Stimulated activated CD8-positive, alpha-beta memory T cell treated with anti-CD3 and anti-CD28 coated beads, Interleukin-4, amount 100 ng/mL, for 24 hours (primary cell): ENCODE results near the gene GTF2A1.
"Not testable (repeated sequence)": the region's sequence is repeated elsewhere in the genome, so short reads cannot be mapped to it uniquely, and the experiment has no call there.

ENCODE experiments used
- DNase-seq: peaks from one replicate; pipeline ENCODE4 v3.0.0-alpha.2; 2020; ENCODE audit warnings: low read depth

The GTF2A1 gene

DNA sequence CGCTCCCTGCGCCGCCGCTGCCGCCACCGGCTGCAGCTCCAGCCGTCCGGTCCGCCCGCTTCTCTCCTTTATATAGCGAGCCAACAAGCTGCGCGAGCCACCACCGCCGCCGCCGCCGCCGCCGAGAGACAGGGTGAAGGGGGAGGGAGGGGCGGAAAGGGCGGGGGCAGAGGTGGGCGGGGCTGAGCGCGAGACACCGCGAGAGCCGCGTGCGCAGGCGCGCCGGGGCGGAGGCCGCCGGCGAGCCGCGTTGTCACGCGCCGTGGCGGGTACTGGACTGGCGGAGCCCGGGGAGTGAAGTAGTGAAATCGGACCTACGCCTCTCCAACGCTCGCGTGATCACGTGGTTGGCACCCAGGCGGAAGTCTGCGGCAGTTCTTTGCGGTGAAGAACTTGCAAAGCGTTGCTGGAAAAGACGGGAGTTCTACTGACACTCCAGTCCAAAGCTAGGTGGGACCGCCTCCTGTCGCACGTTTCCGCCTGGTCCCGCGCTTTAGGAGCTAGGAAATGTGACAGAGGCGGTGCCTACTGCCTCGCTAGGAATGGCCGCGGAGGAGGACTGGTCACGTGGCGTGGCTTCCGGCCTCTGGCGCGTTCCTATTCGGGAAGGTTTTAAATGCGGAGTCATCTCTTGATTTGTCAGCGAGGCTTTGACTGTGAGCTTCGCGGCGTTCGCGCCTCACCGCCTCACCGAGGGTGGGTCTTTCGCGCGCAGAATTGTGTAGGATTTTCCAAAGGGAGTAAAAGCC is at the start of gene GTF2A1:
TSS of gene GTF2A1 (minus strand) at position 130 of the 749 bp plus-strand sequence. CDS start 441 bp downstream, outside the sequence.
- peak; percentile 87 for DNase-seq

DNA sequence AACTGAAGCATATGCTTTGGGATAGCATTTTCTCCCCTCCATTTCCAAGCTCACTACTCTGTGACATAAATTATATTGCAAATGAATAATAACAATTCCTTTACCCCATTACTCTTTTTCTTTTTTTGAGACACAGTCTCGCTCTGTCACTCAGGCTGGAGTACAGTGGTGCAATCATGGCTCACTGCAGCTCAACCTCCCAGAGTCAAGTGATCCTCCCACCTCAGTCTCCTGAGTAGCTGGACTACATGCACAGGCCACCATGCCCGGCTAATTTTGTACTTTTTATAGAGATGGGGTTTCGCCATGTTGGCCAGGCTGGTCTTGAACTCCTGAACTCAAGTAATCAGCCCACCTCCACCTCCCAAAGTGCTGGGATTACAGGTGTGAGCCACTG is 49.2 kb upstream of the GTF2A1 start:
- no peak for DNase-seq

DNA sequence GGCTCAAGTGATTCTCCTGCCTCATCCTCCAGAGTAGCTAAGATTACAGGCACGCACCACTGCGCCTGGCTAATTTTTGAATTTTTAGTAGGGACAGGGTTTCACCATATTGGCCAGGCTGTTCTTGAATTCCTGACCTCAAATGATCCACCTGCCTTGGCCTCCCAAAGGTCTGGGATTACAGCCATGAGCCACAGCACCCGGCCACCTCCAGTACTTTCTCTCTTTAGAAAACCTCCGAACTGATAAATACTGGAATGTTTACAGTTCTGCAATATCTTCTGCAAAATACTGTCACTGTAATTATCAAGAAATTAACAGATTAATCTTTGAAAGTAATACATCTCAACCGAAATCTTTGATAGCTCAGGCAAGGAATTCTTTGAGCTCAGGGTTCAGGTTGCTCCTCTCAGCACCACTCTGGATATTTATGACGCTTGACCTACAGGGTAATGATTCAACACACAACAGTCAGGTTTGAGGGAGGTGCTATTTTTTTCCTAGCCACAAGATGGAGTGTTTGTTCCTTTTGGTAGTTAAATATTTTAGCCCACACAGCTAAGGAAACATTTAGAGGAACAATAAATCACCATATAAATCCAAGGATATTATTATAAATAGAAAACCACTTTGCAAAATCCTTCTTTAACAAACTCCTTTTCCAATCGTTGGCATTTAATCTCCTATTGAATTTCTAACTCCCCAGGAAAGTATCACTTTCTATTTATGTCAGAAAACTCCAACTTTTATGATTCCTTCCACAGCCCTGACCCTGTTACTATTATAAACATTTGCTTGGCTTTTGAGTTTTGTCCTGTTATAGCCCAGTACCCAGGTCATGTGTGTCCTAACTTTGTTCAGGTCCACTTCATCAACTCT is 48.6 kb upstream of the GTF2A1 start:
- DNase-seq = no peak

DNA sequence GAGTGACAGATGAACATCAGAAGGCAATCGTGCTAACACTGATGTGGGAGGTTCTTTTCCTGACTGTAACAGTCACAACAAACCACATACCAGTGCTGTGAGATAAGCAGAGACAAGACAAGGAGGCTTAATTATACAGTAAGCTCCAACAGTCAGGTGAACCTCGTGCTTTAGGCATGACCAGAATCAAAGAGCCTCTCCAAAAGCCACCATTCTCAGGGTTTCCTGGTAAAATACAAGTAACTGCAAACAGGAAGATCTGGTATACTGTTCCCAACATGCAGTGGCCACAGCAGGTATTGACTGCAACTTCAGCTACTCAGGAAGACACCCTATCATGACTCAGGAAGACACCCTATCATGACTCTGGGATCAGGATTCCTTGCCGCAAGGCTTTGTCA is 47.3 kb upstream of the GTF2A1 start:
- DNase-seq = no peak

DNA sequence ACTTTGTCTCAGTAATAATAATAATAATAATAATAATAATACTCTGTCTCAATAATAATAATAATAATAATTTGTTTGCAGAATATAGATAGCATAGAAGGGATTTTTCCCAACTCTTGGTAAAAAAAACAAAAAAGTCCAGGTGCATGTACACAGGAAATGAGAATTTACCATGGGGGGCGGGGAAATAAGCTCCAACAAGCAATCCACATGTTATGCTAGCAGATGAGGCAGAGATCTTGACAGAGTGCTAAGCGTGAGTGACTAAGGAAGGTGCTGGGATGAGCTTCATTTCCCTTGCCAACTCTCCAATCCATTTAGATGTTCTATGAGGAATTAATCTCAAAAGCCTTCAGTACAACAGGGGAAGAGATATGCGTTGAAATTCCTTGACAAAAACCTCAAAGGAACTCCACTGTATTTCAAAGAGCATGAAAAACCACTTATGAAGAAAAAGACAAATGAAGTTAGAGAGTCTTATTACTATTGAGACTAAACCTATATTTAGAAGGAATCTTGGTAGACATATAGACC is 44.9 kb upstream of the GTF2A1 start:
- no peak for DNase-seq

DNA sequence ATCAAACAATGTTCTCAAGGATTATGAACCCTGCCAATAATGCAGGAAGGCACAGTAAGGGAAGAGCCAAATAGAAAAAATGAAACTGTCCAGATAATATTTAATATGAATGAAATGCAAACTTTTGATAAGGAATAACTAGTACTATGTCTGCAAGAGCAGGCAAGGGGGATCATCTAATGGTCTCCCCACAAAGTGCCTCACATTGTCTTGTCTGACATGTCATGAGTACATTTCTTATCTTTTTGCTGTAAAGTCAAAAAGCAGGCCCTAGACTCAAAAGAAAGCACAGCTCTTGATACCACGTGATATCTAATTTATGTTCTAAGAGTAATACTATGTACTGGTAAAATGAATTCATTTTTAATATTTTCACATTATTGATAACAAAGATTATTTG is 43.9 kb upstream of the GTF2A1 start:
- DNase-seq = no peak

DNA sequence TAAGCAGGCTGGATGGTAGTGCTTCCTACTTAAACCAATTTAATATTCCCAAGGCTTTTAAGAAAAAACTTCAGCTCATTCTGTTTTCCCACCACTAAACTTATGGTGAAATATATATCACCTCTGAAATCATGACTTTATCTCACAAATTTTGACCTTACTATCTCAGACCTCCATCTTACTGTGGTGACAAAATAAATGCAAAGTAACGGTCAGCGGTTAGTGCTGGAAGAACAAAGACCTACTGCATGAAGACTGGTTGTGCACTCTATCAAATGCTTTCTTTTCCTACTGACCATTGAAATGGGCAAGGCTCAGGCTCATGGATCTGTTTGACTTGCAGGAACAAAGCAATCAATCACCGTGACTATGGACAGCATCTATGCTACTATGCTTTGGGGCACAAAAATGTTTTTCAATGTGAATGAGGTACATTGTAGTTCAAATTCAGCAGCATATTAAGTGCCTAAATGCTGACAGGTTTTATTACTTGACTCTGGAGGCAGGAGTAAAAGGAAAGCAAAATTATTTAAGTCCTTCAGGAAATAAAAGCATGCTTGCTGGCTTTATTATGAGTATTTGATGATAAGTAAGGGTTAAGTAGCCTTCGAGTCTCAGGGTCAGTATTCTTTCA is 43.1 kb upstream of the GTF2A1 start:
- no peak for DNase-seq

DNA sequence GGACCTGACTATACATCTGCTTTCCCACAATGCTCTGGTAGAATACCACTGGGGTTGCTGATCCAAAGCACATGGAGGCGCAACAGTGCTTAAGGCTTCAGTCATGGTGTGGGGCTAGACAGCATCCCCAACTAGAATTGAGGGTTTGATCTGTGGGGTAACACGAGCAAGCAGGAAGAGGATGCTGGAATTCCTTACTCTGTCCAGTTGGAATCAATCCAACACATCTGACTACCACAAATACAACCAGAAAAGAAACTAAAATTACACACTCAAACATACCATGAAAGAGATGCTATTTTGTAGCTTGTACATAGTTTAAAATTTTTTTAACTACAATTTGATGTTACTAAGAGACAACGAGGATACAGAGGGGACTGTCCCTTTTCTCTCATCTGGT is 40.4 kb upstream of the GTF2A1 start:
- DNase-seq = no peak

DNA sequence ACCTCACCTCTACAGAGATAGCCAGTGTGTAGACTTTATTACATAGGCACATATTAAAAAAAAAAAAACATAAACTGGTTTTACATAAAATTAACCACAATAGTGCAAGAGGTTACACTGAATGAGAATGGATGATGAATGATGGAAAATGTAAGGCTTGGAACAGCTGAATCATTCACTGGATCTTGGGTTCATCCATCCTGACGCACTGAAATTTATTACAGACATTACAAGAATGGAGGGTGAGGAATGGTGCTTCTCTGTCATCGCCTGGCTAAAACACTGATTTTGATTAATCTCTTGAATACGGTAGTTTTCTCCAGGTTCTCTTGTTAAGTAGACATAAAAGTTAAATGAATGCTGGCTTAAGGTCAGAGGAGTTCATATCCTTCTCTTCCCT is 40.0 kb upstream of the GTF2A1 start:
- no peak for DNase-seq

DNA sequence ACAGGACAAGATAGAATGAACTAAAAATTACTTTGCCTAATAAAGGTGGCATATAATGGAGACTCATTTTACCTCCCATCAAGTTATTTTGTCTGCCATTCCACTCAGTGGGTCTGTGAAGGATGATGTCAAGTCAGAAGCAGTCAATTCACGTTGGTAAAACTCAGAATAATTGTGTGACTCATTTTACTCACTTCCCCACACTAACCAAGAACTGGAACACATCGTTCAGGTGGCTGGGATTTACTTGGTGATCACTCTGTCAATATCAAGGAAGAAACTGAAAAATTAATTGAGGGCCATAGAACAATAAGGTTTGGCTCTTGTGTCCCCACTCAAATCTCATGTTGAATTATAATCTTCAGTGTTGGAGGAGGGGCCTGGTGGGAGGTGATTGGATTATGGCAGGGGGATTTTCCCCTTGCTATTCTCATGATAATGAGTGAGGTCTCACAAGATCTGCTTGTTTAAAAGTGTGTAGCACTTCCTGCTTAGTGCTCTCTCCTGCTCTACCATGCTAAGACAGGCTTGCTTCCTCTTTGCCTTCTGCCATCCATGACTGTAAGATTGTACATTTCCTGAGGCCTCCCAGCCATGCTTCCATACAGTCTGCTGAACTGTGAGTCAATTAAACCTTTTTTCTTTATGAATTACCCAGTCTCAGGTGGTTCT is 35.7 kb upstream of the GTF2A1 start:
- no peak for DNase-seq

DNA sequence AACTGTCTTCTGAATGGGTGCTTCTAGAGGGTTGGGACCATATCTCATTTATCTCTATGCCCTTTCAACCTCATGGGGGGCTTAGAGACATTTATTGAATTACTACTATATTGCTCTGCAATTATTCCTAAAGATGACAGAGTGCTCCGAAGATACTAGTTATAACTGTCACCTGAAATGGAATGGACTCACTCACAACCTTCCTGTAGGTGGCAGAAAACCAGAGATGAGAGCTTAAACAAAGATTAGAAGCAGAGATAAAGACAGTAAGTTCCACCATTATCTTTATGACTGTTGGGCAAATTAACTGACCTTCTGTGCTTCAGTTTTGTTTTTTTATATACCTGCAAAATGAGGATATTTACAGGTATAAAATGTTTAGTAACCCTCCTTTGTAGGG is 31.5 kb upstream of the GTF2A1 start:
- no peak for DNase-seq

DNA sequence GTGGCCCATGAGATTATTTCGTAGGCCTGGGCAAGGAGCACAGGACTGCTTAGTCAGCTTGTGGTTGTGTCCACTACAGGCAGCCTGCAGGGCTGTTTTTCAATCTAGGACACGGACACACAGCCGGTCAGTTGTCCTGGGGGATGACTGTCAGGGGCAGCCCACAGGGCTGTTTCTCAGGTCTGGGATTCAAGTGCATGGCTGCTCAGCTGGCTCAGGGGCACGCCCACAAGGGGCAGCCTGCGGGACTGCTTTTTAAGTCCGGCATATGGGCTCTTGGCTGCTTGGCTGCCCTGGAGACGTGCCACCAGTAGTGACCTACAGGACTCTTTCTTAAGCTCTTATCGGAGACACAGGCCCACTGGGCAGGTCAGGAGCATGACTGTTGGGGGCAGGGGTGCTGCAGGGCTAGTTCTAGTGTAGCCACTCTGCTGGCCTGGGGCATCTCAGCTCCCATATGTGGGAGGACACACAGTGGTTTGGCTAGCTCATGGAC is 26.6 kb upstream of the GTF2A1 start:
- DNase-seq = no peak

DNA sequence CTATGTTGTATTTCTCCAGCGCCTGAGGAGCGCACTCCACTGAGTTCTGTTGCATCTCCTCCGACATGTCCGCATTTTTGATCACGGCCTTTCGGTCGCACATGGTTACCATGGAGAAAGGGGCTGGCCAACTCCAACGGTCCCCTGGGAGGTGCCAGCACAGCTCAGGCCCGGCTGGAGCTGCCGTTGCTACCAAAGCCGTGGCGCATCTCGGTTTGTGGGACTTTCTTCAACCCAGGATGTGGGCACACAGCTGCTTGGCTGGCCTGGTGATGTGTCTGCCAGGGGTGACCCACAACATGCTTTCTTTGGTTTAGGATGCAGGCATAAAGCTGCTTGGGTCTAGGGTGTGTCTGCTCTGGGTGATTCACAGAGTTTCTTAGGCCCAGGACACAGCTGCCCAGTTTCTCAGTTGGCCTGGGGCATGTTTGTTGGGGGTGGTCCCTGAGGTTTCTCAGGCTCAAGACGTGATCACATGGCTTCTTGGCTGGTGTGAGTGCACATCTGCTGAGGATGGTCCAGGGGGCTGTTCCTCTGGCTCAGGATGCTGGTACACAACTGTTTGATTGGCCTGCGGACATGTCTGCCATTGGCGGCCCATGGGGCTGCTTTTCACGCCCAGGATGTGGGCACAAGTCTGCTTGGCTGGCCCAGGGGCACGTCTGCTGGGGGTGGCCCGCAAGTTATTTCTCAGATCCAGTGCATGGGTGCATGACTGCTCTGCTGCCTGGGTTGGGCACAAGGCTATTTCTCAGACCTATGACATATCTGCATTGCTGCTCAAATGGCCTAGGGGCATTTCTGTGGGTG is 25.9 kb upstream of the GTF2A1 start:
- no peak for DNase-seq

DNA sequence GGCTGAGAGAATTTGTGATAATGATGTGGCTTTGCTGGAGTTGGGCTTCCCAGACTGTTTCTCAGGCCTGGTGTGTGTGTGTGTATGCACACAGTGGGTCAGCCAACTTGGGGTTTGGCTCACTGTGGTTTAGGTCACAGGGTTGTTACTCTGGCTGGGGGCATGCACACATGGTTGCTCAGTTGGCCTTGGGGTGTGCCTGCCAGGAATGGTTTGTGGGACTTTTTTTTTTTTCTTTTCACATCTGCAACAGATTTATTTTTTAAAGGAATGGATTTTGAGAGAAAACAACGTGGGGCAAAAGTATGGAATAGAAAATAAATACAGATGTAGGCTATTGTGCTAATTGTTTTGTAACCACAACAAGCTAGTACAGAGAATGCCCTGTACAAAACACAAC is 25.0 kb upstream of the GTF2A1 start:
- no peak for DNase-seq

DNA sequence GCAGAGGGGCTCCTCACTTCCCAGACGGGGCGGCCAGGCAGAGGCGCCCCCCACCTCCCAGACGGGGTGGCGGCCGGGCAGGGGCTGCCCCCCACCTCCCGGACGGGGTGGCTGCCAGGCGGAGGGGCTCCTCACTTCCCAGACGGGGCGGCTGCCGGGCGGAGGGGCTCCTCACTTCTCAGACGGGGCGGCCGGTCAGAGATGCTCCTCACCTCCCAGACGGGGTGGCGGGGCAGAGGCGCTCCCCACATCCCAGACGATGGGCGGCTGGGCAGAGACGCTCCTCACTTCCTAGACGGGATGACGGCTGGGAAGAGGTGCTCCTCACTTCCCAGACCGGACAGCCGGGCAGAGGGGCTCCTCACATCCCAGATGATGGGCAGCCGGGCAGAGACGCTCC is 23.7 kb upstream of the GTF2A1 start:
- not testable (repeated sequence) for DNase-seq

DNA sequence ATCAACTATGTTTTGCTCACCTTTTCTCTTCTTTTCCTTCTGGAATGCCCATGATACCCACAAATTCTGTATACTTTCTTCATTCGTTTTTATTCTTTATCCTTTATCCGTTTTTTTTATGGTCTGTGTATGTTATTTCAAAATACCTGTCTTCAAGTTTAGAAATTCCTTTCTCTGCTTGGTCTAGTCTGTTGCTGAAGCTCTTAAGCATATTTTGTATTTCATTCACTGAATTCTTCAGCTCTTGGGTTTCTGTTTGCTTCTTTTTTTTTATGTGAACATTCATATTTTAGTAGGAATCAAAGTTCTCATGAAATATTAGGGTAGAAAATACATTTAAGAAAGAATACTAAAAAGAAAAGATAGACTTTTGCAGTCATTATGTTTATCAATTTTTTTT is 22.7 kb upstream of the GTF2A1 start:
- DNase-seq = no peak

DNA sequence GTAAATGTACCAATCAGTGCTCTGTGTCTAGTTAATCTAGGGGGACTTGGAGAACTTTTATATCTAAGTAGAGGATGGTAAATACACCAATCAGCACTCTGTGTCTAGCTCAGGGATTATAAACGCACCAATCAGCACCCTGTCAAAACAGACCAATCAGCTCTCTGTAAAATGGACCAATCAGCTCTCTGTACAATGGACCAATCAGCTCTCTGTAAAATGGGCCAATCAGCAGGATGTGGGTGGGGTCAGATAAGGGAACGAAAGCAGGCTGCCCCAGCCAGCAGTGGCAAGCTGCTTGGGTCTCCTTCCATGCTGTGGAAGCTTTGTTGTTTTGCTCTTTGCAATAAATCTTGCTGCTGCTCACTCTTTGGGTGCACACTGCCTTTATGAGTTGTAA is 16.1 kb upstream of the GTF2A1 start:
- not testable (repeated sequence) for DNase-seq

DNA sequence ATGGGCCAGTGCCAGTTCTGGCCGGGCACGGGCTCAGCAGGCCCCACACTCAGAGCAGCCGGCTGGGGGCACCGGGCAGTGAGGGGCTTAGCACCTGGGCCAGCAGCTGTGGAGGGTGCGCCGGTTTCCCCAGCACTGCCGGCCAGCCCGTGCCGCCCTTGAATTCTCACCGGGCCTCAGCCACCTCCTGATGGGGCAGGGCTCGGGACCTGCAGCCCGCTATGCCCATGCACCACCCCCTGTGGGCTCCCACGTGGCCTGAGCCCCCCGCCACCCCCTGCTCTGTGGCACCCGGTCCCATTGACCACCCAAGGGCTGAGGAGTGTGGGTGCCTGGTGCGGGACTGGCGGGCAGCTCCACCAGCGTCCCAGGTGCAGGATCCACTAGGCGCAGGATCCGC is 15.4 kb upstream of the GTF2A1 start:
- no peak for DNase-seq

DNA sequence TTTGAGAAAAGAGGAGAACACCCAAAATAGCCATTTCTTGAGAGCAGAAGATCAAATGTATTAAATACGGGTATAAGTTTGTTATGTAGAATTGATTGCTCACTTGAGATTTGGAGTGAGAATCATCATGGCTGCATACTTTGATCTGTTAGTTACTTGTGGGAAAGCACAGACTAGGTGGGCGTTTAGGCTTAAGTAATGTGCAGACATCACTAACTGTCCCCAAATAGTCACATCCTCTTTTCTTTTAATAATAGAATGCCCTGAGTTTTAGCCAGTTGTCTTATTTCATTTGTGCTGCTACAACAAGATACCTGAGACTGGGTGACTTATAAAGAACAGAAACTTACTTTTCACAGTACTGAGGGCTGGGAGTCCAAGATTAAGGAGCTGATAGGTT is 14.3 kb upstream of the GTF2A1 start:
- DNase-seq = no peak

DNA sequence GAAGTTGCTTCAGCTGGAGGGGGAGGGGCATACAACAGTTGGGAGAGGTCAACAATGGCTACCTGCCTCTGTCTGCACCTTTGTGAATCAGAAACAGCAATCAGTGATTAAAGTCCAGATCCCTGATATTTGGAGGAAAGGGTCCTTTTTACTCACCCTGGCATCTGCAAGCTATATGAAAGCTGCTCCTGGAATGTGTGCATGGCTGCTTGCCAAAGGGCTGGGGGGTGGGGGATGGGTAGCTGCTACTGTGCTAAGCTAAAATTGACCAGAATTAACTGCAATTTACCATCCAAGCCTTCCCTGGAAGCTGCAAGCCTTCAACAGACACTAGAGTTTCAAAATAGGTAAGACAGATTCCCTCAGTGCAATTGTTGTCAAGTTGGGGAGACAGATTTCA is 13.5 kb upstream of the GTF2A1 start:
- no peak for DNase-seq

DNA sequence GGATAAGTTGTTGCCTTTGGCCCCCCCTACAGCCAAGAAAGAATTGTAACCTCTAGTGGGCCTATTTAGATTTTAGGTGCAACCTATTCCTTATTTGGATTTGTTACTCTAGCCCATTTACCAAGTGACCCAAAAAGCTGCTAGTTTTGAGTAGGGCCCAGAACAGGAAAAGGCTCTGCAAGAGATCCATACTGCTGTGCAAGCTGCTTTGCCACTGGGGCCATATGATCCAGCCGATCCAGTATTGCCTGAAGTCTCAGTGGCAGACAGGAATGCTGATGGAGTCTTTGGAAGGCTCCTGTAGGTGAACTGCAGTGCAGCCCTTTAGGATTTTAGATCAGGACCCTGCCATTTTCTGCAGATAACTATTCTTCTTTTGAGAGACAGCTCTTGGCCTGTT is 12.9 kb upstream of the GTF2A1 start:
- no peak for DNase-seq
